IPS-11a (cell line): ENCODE measurements around the gene SLC6A18.

Source experiments
- H3K4me3 ChIP-seq: one replicate; pipeline ENCODE4 v1.5.1; 2013; ENCODE audit warnings: low read depth, low read length, control low read depth

The SLC6A18 gene

GRCh38 chr5:1202026-1202797, 23.0 kb upstream of the SLC6A18 start:
- H3K4me3 ChIP-seq = no peak overlapping the region

GRCh38 chr5:1202798-1203185, 22.4 kb upstream of the SLC6A18 start:
- no peak overlapping the region for H3K4me3 ChIP-seq

GRCh38 chr5:1203311-1203967, 21.7 kb upstream of the SLC6A18 start:
- no peak overlapping the region for H3K4me3 ChIP-seq

GRCh38 chr5:1203968-1204692, 21.1 kb upstream of the SLC6A18 start:
- H3K4me3 ChIP-seq = no peak overlapping the region

GRCh38 chr5:1204693-1205242, 20.4 kb upstream of the SLC6A18 start:
- H3K4me3 ChIP-seq = no peak overlapping the region

GRCh38 chr5:1205255-1206180, 19.7 kb upstream of the SLC6A18 start:
- H3K4me3 ChIP-seq = no peak overlapping the region

- H3K4me3 ChIP-seq = no peak overlapping the region
Measured at GRCh38 chr5:1206521-1207412, 18.4 kb upstream of the SLC6A18 start.

GRCh38 chr5:1207555-1207954, 17.6 kb upstream of the SLC6A18 start:
- H3K4me3 ChIP-seq = no peak overlapping the region

GRCh38 chr5:1208221-1208742, 16.9 kb upstream of the SLC6A18 start:
- H3K4me3 ChIP-seq = no peak overlapping the region

GRCh38 chr5:1208743-1209488, 16.3 kb upstream of the SLC6A18 start:
- H3K4me3 ChIP-seq = no peak overlapping the region

- H3K4me3 ChIP-seq = no peak overlapping the region
Measured at GRCh38 chr5:1209489-1209852, 15.7 kb upstream of the SLC6A18 start.

- no peak overlapping the region for H3K4me3 ChIP-seq
Measured at GRCh38 chr5:1209896-1210776, 15.0 kb upstream of the SLC6A18 start.

- H3K4me3 ChIP-seq = no peak overlapping the region
Measured at GRCh38 chr5:1210832-1211251, 14.3 kb upstream of the SLC6A18 start.

- no peak overlapping the region for H3K4me3 ChIP-seq
Measured at GRCh38 chr5:1211701-1212100, 13.5 kb upstream of the SLC6A18 start.

- H3K4me3 ChIP-seq = no peak overlapping the region
Measured at GRCh38 chr5:1212271-1212670, 12.9 kb upstream of the SLC6A18 start.

- no peak overlapping the region for H3K4me3 ChIP-seq
Measured at GRCh38 chr5:1212881-1213280, 12.3 kb upstream of the SLC6A18 start.

GRCh38 chr5:1213508-1214162, 11.5 kb upstream of the SLC6A18 start:
- no peak overlapping the region for H3K4me3 ChIP-seq
